Vagina (tissue), 2 donors: ENCODE measurements around the gene ABHD12B. TPM values are rescaled to one million over a fixed set of nuclear protein-coding genes. Genes with fewer than 3 reads are reported as not detected.
A peak's percentile ranks its signal among the peaks of the same experiment; 100 is the strongest.

ENCODE experiments used
- DNase-seq, 2 donors: peaks; one replicate each; pipeline ENCODE4 v3.0.0-alpha.2; 2017; ENCODE audit errors: extremely low spot score in 2 of 2
- H3K27ac ChIP-seq: fragments of 200-600 bp; sonication (generic); one replicate; pipeline ENCODE4 v1.5.1; 2019
- H3K27me3 ChIP-seq: fragments of 200-600 bp; sonication (generic); one replicate; pipeline ENCODE4 v1.5.1; 2019
- H3K36me3 ChIP-seq, 2 donors: fragments of 200-600 bp; sonication (generic); one replicate each; pipeline ENCODE4 v1.5.1; 2017 to 2019
- H3K4me1 ChIP-seq: fragments of 200-600 bp; sonication (generic); one replicate; pipeline ENCODE4 v1.5.1; 2019
- H3K4me3 ChIP-seq, 2 donors: fragments of 200-600 bp; sonication (generic); 1 replicate in 1 of 2; 2 replicates in 1 of 2; pipeline ENCODE4 v1.5.1; 2016 to 2019
- H3K9me3 ChIP-seq: fragments of 200-600 bp; sonication (generic); one replicate; pipeline ENCODE4 v1.5.1; 2019
- POLR2A ChIP-seq, 2 donors: fragments of 450-650 bp; IDR thresholded peaks; one replicate each; pipeline ENCODE4 v1.6.1; 2017; ENCODE audit warnings: antibody characterized with exemption in 2 of 2, mild to moderate bottlenecking in 2 of 2, moderate library complexity in 2 of 2
- POLR2AphosphoS5 ChIP-seq, 2 donors: sonication (generic); formaldehyde crosslinking; IDR thresholded peaks; one replicate each; pipeline ENCODE4 v1.9.0; 2017; ENCODE audit warnings: antibody characterized with exemption in 2 of 2, mild to moderate bottlenecking in 2 of 2, low read depth in 1 of 2; ENCODE audit not compliant: insufficient read depth in 1 of 2
- intact Hi-C: fragments of 100-400 bp; cut with DNase I; formaldehyde crosslinking; loops from one replicate; pipeline ENCODE4 v1.15.1; 2023
- total RNA-seq: library from RNA; depleted of rRNA; stranded (reverse); fragments of >200 nt; gene quantifications from one replicate; pipeline ENCODE4 v1.2.3, GENCODE V29; 2016
- TF ChIP-seq, protein P1 (sequence below), 3 experiments: fragments of 450-650 bp in 2 of 3; fragments of 200-600 bp in 1 of 3; sonication (generic) in 1 of 3; IDR thresholded peaks; one replicate each; pipeline ENCODE4 v1.5.1; 2017 to 2019; ENCODE audit warnings: antibody characterized with exemption in 3 of 3, mild to moderate bottlenecking in 2 of 3, moderate library complexity in 2 of 3

The ABHD12B gene, protein sequence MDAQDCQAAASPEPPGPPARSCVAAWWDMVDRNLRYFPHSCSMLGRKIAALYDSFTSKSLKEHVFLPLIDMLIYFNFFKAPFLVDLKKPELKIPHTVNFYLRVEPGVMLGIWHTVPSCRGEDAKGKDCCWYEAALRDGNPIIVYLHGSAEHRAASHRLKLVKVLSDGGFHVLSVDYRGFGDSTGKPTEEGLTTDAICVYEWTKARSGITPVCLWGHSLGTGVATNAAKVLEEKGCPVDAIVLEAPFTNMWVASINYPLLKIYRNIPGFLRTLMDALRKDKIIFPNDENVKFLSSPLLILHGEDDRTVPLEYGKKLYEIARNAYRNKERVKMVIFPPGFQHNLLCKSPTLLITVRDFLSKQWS
- not detected for total RNA-seq

DNA sequence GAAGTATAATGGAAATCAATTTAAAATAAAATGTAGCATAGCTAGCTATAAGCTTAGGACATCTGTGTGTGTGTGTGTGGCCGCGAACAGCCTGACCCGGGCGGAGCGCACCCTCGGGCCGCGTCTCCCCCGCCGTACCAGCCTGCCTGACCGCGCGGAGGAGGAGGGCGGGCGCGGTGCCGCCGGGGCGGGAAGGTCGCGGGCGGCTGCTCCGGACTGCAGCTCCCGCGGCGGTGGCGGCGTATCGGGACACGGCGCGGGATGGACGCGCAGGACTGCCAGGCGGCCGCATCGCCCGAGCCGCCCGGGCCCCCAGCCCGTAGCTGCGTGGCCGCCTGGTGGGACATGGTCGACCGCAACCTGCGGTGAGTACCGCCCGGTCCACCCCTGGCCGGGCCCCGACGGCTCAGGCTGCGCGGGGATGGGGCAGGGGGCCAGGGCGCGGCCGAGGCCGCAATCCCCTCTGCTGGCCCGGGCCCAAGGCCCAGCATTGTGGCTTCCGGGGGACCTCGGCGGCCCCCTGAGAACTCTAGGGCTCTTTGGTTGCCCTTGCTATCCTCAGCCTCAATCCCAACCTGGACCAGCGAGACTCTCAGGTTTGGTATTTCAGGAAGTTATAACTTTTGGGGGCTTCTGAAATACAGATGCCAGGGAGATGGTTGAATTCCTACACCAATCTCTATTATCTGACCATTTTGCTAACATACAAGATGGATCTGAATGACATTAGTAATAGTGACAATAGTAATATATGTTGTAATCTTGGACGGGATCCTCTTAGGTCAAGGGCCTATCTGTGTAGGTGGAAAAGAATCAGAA, at the start of gene ABHD12B:
ABHD12B (plus strand) TSS at position 140 of the 819 bp plus-strand sequence; CDS start at position 262, 122 bp downstream.
- Histone ChIP-seq H3K4me1 (no peaks in the 10 kb centered on the region), H3K36me3 (no peaks in the 10 kb centered on the region), H3K9me3 (no peaks in the 10 kb centered on the region), H3K4me3 (peak within 1 kb of the TSS in 1 of 2 donors; percentile 42), H3K27me3 (no peaks in the 10 kb centered on the region), H3K27ac (no peak within 1 kb of the TSS)
- intact Hi-C loops = no loop called here
- TF ChIP-seq POLR2AphosphoS5 (IDR thresholded peaks at IDR 0.05; ENCODE audit: insufficient read depth in 1 of 2, low read depth in 1 of 2) (no peak), POLR2A (IDR thresholded peaks at IDR 0.05) (no peak)
- TF ChIP-seq, protein P1, sequence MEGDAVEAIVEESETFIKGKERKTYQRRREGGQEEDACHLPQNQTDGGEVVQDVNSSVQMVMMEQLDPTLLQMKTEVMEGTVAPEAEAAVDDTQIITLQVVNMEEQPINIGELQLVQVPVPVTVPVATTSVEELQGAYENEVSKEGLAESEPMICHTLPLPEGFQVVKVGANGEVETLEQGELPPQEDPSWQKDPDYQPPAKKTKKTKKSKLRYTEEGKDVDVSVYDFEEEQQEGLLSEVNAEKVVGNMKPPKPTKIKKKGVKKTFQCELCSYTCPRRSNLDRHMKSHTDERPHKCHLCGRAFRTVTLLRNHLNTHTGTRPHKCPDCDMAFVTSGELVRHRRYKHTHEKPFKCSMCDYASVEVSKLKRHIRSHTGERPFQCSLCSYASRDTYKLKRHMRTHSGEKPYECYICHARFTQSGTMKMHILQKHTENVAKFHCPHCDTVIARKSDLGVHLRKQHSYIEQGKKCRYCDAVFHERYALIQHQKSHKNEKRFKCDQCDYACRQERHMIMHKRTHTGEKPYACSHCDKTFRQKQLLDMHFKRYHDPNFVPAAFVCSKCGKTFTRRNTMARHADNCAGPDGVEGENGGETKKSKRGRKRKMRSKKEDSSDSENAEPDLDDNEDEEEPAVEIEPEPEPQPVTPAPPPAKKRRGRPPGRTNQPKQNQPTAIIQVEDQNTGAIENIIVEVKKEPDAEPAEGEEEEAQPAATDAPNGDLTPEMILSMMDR (IDR thresholded peaks at IDR 0.05) = no peak
- DNase-seq = no peak

DNA sequence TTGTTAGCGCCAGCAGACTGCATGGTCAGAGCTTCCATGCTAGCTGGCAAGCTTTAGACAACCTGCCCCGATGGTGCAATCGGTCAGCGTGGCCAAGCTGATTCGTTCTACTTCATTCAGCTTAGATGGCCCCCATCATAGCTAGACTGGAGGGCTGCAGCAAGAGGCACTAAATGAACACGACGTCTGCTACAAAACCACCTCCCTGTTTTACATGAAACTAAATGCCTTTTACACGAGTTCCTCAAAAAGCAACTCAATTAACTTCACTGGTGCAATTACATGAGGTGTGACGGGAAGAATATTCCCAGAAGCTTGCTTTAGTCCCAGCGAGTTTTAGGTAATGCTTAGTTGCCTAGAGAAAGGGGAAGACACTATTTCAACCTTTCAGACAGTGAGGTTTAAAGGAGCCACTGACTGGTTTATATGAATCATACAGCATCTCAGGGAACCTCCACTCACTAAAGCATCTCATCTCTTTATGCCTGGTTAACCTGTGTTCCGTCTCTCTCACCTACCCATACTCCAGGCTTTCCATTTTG, 49.3 kb upstream of the ABHD12B start:
- H3K27ac ChIP-seq = no peak overlapping the region

DNA sequence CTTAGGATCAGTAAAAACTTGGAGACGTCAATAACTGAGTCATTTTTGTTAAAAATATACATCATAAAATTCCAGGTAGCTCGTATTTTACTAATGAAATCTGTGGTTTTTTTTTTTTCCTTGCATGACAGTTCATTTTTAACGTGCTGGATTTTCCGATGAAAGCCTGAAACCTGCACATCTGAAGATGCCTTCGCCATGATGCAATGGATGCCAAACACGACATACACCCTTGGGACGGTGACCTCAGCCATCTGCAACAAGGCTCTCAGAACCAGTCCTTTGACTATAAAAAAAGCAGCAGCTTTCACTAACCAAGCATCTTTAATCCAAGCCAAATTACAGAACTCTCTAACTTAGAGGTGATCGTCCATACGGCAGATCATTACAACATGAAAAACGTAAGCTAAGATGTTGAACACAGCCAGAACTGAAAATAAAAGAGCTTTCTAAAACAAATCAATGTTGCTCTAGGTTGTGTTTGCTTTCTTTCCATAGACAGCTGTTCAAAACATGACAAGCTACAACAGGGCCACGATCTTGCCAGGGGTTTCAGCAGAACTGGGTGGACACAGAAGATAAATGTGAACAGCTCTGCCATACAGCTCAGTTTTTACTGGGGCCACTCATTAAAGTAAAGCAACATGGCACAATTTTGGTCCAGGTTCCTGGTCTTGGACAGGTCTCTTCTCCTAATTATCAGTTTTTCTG, 48.6 kb upstream of the ABHD12B start:
- Histone ChIP-seq H3K4me1 (peaks cover 41% of the 10 kb centered on the region), H3K36me3 (no peaks in the 10 kb centered on the region), H3K27ac (no peak overlapping the region), H3K27me3 (no peaks in the 10 kb centered on the region), H3K9me3 (no peaks in the 10 kb centered on the region), H3K4me3 (no peak overlapping the region)
- TF ChIP-seq POLR2A (IDR thresholded peaks at IDR 0.05) (no peak), POLR2AphosphoS5 (IDR thresholded peaks at IDR 0.05; ENCODE audit: insufficient read depth in 1 of 2, low read depth in 1 of 2) (no peak)
- TF ChIP-seq, protein P1 (IDR thresholded peaks at IDR 0.05) = no peak
- intact Hi-C loops = no loop called here
- no peak for DNase-seq

More for the DNA sequence above, 49.3 kb upstream of the ABHD12B start:
- intact Hi-C loops = no loop called here
- Histone ChIP-seq H3K4me3 (no peak overlapping the region), H3K36me3 (no peaks in the 10 kb centered on the region), H3K4me1 (peaks cover 37% of the 10 kb centered on the region), H3K9me3 (no peaks in the 10 kb centered on the region), H3K27me3 (no peaks in the 10 kb centered on the region)
- DNase-seq = no peak
- no peak for TF ChIP-seq POLR2AphosphoS5 (IDR thresholded peaks at IDR 0.05; ENCODE audit: insufficient read depth in 1 of 2, low read depth in 1 of 2)
- TF ChIP-seq POLR2A (IDR thresholded peaks at IDR 0.05) = no peak

DNA sequence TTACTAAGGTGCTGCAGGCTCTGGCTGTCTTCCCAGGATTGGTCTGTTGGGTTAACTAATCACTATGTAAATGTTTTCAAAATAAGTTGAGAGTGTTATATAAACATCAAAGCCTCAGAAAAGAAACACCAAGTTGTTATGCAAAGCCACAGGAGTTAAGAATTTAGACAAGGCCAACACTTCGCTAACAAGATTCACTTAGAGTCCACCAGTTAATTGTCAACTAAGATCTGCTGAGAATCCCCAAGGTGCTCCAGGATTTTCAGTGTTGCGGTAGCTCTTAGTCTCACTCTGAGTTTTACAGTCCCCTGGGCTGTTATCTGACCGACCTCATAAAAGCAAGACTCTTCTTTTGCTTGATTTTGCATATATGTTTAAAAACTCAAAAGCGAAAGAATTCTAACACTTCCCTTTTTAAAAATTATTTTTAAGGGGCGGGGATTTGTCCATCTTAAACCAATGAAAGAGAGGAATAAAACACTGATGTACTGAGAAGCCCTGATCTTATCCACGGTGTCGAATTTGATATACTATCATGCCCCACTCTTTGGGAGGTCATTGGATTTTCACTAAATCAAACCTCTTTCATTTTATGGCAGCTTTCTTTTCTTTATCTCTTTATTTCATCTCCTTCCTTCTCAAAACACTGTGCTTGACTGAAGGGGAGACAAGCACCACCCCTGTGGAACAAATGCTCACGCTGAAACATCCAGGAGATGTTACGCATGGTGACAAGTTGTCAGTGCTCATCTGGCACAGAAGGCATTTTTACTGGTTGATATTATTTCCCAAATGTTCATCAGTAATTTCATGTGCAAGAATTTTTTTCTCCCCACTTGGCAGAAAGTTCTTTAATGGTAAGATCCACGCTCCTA, 47.9 kb upstream of the ABHD12B start:
- no peaks in the 10 kb centered on the region for H3K36me3 ChIP-seq
- intact Hi-C loops = no loop called here
- no peaks in the 10 kb centered on the region for H3K27me3 ChIP-seq
- no peaks in the 10 kb centered on the region for H3K9me3 ChIP-seq
- H3K4me1 ChIP-seq = peaks cover 49% of the 10 kb centered on the region
- no peak overlapping the region for H3K4me3 ChIP-seq
- no peak overlapping the region for H3K27ac ChIP-seq
- TF ChIP-seq, protein P1 (IDR thresholded peaks at IDR 0.05) = no peak
- TF ChIP-seq POLR2A (IDR thresholded peaks at IDR 0.05) (no peak), POLR2AphosphoS5 (IDR thresholded peaks at IDR 0.05; ENCODE audit: insufficient read depth in 1 of 2, low read depth in 1 of 2) (no peak)
- no peak for DNase-seq
